IMR-90 (cell line): ENCODE results near the gene TENM3.

ENCODE experiments used
- BHLHE40 ChIP-seq: fragments of 150-350 bp; IDR thresholded peaks from 2 replicates; pipeline ENCODE4 v1.6.1; 2016; ENCODE audit warnings: mild to moderate bottlenecking, low read depth, low read length
- MXI1 ChIP-seq: IDR thresholded peaks from 2 replicates; pipeline ENCODE4 v1.6.1; 2012; ENCODE audit warnings: low read depth, mild to moderate bottlenecking, low read length, moderate library complexity, borderline replicate concordance
- SMC3 ChIP-seq: fragments of 150-350 bp; IDR thresholded peaks from 2 replicates; pipeline ENCODE4 v1.6.1; 2016; ENCODE audit warnings: low read depth, mild to moderate bottlenecking, antibody characterized with exemption, low read length, moderate library complexity
- TF ChIP-seq, protein P1 (sequence below): conservative IDR thresholded peaks from 2 replicates; pipeline ENCODE4 v1.5.1; 2012; ENCODE audit warnings: mild to moderate bottlenecking, low read depth, low read length, improper control_type of control experiment

DNA sequence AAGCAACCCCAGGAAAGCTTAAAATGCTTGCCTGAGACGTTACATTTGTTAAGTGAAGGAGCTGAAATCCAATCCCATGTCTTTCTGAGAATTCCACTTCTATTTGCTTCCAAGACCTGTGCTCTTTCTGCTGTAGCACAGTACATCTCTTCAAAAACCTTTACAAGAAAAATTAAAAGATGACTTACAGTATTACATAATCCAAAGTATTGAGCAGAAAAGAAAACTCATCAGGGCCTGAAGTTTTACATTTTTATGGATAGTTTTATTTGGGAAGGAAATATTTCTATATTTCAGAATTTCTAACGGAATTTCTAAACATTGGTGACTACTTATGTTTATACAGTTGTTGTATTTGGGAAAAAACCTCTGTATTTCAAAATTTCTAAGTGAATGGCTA lies 276.3 kb downstream of the TENM3 start:
- TF ChIP-seq, protein P1, sequence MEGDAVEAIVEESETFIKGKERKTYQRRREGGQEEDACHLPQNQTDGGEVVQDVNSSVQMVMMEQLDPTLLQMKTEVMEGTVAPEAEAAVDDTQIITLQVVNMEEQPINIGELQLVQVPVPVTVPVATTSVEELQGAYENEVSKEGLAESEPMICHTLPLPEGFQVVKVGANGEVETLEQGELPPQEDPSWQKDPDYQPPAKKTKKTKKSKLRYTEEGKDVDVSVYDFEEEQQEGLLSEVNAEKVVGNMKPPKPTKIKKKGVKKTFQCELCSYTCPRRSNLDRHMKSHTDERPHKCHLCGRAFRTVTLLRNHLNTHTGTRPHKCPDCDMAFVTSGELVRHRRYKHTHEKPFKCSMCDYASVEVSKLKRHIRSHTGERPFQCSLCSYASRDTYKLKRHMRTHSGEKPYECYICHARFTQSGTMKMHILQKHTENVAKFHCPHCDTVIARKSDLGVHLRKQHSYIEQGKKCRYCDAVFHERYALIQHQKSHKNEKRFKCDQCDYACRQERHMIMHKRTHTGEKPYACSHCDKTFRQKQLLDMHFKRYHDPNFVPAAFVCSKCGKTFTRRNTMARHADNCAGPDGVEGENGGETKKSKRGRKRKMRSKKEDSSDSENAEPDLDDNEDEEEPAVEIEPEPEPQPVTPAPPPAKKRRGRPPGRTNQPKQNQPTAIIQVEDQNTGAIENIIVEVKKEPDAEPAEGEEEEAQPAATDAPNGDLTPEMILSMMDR = no peak
- no peak for TF ChIP-seq BHLHE40
- TF ChIP-seq MXI1 = no peak
- TF ChIP-seq SMC3 = no peak
